Measurements from ENCODE around the gene ENDOV. TPM values are rescaled to one million over a fixed set of nuclear protein-coding genes. Genes with fewer than 3 reads are reported as not detected.

The ENDOV gene
- total and polyA plus RNA-seq, 9 donors = 8.9 to 24.1 (median 20.8) TPM

GRCh38 chr17:80380555-80381002 lies 34.4 kb upstream of the ENDOV start:
- TF ChIP-seq EP300 (IDR thresholded peaks at IDR 0.05) (no peak), POLR2A (IDR thresholded peaks at IDR 0.05) (no peak)
- TF ChIP-seq, protein P1, sequence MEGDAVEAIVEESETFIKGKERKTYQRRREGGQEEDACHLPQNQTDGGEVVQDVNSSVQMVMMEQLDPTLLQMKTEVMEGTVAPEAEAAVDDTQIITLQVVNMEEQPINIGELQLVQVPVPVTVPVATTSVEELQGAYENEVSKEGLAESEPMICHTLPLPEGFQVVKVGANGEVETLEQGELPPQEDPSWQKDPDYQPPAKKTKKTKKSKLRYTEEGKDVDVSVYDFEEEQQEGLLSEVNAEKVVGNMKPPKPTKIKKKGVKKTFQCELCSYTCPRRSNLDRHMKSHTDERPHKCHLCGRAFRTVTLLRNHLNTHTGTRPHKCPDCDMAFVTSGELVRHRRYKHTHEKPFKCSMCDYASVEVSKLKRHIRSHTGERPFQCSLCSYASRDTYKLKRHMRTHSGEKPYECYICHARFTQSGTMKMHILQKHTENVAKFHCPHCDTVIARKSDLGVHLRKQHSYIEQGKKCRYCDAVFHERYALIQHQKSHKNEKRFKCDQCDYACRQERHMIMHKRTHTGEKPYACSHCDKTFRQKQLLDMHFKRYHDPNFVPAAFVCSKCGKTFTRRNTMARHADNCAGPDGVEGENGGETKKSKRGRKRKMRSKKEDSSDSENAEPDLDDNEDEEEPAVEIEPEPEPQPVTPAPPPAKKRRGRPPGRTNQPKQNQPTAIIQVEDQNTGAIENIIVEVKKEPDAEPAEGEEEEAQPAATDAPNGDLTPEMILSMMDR (IDR thresholded peaks at IDR 0.05) = no peak
- Histone ChIP-seq H3K27me3 (no peaks in the 10 kb centered on the region), H3K4me1 (ENCODE audit: insufficient read depth) (no peaks in the 10 kb centered on the region), H3K27ac (no peak overlapping the region), H3K4me3 (no peak overlapping the region), H3K36me3 (no peaks in the 10 kb centered on the region), H3K9me3 (no peaks in the 10 kb centered on the region)
- intact Hi-C loops (cut with DNase I) = no loop called here
- 85 to 87% (median 86%) methylated on average over 21 of the region's 21 CpGs for WGBS, 3 donors
- DNase-seq = no peak

- H3K9me3 ChIP-seq = no peaks in the 10 kb centered on the region
- H3K4me1 ChIP-seq (ENCODE audit: insufficient read depth) = no peaks in the 10 kb centered on the region
- H3K27me3 ChIP-seq = no peaks in the 10 kb centered on the region
- H3K36me3 ChIP-seq = no peaks in the 10 kb centered on the region
- DNase-seq = no peak
- TF ChIP-seq EP300 (IDR thresholded peaks at IDR 0.05) (no peak), POLR2A (IDR thresholded peaks at IDR 0.05) (no peak)
- TF ChIP-seq, protein P1 (IDR thresholded peaks at IDR 0.05) = no peak
- 91 to 95% (median 93%) methylated on average over 18 of the region's 18 CpGs for WGBS, 3 donors
- no peak overlapping the region for H3K4me3 ChIP-seq
- intact Hi-C loops (cut with DNase I) = no loop called here
- no peak overlapping the region for H3K27ac ChIP-seq
Measured at GRCh38 chr17:80381416-80381923, 33.5 kb upstream of the ENDOV start.

- 90 to 92% (median 92%) methylated on average over 3 of the region's 3 CpGs for WGBS, 3 donors
- no peaks in the 10 kb centered on the region for H3K36me3 ChIP-seq
- H3K9me3 ChIP-seq = no peaks in the 10 kb centered on the region
- no peak overlapping the region for H3K27ac ChIP-seq
- DNase-seq = peak in 1 of 5 donors; percentile 3
- H3K4me1 ChIP-seq (ENCODE audit: insufficient read depth) = no peaks in the 10 kb centered on the region
- no peak overlapping the region for H3K4me3 ChIP-seq
- intact Hi-C loops (cut with DNase I) = no loop called here
- H3K27me3 ChIP-seq = no peaks in the 10 kb centered on the region
- TF ChIP-seq POLR2A (IDR thresholded peaks at IDR 0.05) (no peak), EP300 (IDR thresholded peaks at IDR 0.05) (no peak)
- TF ChIP-seq, protein P1 (IDR thresholded peaks at IDR 0.05) = no peak
Measured at GRCh38 chr17:80382446-80382845, 32.5 kb upstream of the ENDOV start.

DNA sequence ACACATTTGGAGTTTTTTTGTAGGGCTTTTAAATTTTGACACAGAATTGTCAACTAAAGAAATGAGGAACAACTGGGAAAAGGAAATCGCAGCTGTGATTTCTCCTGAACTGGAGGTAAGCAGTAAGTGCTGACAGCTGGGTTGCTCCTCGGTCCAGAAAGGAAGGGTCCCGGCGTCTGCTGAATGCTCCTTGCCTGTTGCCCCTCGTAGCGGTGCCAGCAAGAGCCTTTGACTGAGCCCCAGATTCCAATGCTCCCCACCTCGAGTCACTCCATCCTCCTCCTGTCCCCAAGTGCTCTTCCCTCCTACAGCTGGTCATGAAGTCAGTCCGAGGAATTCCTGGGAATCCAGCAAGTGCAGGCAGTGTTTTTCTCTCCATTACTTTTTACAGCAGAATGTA lies 32.0 kb upstream of the ENDOV start:
- Histone ChIP-seq H3K27me3 (no peaks in the 10 kb centered on the region), H3K36me3 (no peaks in the 10 kb centered on the region), H3K9me3 (no peaks in the 10 kb centered on the region), H3K4me3 (no peak overlapping the region), H3K4me1 (ENCODE audit: insufficient read depth) (no peaks in the 10 kb centered on the region), H3K27ac (no peak overlapping the region)
- DNase-seq = peak in 1 of 5 donors; percentile 7
- WGBS, 3 donors = 83 to 87% (median 84%) methylated on average over 8 of the region's 8 CpGs
- intact Hi-C loops (cut with DNase I) = no loop called here
- TF ChIP-seq EP300 (IDR thresholded peaks at IDR 0.05) = no peak
- TF ChIP-seq POLR2A (IDR thresholded peaks at IDR 0.05) = no peak
- TF ChIP-seq, protein P1 (IDR thresholded peaks at IDR 0.05) = no peak

Data from ovary (tissue), 9 donors.